OCI-LY3 (cell line): ENCODE results near the gene FURIN.

ENCODE experiments used
- EZH2phosphoT487 ChIP-seq: fragments of 200-600 bp; shearing (Covaris generic); IDR thresholded peaks from 2 replicates; pipeline ENCODE4 v1.6.1; 2018; ENCODE audit warnings: antibody characterized with exemption, mixed run types, low read depth
- TF ChIP-seq, protein P1 (sequence below): fragments of 200-600, 300-600 bp; sonication (generic); IDR thresholded peaks from 2 replicates; pipeline ENCODE4 v1.5.1; 2014; ENCODE audit warnings: antibody characterized with exemption, low read length, low read depth

- TF ChIP-seq, protein P1, sequence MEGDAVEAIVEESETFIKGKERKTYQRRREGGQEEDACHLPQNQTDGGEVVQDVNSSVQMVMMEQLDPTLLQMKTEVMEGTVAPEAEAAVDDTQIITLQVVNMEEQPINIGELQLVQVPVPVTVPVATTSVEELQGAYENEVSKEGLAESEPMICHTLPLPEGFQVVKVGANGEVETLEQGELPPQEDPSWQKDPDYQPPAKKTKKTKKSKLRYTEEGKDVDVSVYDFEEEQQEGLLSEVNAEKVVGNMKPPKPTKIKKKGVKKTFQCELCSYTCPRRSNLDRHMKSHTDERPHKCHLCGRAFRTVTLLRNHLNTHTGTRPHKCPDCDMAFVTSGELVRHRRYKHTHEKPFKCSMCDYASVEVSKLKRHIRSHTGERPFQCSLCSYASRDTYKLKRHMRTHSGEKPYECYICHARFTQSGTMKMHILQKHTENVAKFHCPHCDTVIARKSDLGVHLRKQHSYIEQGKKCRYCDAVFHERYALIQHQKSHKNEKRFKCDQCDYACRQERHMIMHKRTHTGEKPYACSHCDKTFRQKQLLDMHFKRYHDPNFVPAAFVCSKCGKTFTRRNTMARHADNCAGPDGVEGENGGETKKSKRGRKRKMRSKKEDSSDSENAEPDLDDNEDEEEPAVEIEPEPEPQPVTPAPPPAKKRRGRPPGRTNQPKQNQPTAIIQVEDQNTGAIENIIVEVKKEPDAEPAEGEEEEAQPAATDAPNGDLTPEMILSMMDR: peak; percentile 94
- TF ChIP-seq EZH2phosphoT487: no peak
Observed at GRCh38 chr15:90902040-90902839, 33.9 kb downstream of the FURIN start.
